ENCODE data around the gene SPATA9. TPM values are rescaled to one million over a fixed set of nuclear protein-coding genes. Genes with fewer than 3 reads are reported as not detected.

The SPATA9 gene
- total and polyA plus RNA-seq, 9 of the 15 experiments (the other 6 are each of a cell fraction or from before 2014, with no cell fraction given), result 0.16 to 5.5 (median 0.39) TPM; not detected in 3

DNA sequence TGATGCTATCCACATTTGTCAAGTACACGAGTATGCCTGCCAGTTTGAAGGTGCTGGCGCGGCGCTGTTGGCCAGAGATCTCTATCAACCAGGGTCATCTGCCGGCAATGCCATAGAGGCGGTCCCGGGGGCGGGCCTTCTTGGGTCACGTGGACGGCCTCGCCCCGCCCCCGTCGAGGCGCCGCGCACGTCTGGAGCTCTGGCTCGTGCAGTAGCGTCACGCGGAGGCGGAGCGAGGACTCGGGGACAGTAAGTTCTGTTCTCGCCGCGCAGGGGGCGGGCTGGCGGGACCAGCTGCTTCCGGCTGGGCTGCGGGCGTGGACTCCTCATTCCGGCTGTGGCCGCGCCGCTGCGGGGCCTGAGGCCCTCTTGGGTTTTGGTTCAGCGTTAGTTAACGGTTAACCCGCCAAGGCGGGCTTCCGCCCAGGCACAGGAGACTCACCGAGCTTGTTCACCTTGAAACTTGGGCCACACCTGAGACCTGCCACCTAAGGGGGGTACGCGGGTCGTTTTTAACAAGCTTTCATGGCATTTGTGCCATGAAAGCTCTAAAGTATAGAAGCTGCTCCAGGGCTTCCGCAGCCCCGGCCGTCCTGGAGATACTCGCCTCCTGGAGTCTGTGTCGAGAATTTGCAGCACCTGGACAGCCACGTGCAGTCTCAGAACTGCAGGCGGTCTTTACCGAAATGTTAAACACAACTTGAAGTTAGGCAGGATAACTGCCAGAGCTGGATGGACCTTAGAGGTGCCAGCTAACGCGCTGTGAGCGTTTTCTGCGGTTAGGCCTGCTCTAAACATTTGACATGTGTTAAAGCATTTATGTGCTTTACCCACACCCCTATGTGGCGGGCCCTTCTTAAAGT is 36.0 kb downstream of the SPATA9 start, which contains the start of gene RFESD (continued):
- TF ChIP-seq, protein P1, sequence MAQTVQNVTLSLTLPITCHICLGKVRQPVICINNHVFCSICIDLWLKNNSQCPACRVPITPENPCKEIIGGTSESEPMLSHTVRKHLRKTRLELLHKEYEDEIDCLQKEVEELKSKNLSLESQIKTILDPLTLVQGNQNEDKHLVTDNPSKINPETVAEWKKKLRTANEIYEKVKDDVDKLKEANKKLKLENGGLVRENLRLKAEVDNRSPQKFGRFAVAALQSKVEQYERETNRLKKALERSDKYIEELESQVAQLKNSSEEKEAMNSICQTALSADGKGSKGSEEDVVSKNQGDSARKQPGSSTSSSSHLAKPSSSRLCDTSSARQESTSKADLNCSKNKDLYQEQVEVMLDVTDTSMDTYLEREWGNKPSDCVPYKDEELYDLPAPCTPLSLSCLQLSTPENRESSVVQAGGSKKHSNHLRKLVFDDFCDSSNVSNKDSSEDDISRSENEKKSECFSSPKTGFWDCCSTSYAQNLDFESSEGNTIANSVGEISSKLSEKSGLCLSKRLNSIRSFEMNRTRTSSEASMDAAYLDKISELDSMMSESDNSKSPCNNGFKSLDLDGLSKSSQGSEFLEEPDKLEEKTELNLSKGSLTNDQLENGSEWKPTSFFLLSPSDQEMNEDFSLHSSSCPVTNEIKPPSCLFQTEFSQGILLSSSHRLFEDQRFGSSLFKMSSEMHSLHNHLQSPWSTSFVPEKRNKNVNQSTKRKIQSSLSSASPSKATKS (CRISPR knock-in tag; IDR thresholded peaks at IDR 0.05), result no peak
- TF ChIP-seq, protein P2, sequence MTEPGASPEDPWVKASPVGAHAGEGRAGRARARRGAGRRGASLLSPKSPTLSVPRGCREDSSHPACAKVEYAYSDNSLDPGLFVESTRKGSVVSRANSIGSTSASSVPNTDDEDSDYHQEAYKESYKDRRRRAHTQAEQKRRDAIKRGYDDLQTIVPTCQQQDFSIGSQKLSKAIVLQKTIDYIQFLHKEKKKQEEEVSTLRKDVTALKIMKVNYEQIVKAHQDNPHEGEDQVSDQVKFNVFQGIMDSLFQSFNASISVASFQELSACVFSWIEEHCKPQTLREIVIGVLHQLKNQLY (CRISPR knock-in tag; conservative IDR thresholded peaks at IDR 0.05), result no peak
- TF ChIP-seq HDAC2 (IDR thresholded peaks at IDR 0.05), result peak; percentile 21; the same call in 1 of the 2 replicates
- no peak for TF ChIP-seq ZNF444 (CRISPR knock-in tag; IDR thresholded peaks at IDR 0.05)
- no peak for TF ChIP-seq ZNF584 (CRISPR knock-in tag; IDR thresholded peaks at IDR 0.05; ENCODE audit: low read depth)
- no peak for TF ChIP-seq ZNF133 (CRISPR knock-in tag; IDR thresholded peaks at IDR 0.05)
- peak; percentile 79; the same call in 1 of the 2 replicates for TF ChIP-seq NR2C1 (IDR thresholded peaks at IDR 0.05)
- TF ChIP-seq NR2C1 (tag; IDR thresholded peaks at IDR 0.05), result no peak; the same call in 1 of the 2 replicates
- TF ChIP-seq MCM2 (IDR thresholded peaks at IDR 0.05; ENCODE audit: low read depth), result no peak
- TF ChIP-seq, protein P3, sequence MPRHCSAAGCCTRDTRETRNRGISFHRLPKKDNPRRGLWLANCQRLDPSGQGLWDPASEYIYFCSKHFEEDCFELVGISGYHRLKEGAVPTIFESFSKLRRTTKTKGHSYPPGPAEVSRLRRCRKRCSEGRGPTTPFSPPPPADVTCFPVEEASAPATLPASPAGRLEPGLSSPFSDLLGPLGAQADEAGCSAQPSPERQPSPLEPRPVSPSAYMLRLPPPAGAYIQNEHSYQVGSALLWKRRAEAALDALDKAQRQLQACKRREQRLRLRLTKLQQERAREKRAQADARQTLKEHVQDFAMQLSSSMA (CRISPR knock-in tag; IDR thresholded peaks at IDR 0.05), result no peak
- TF ChIP-seq ILF3 (IDR thresholded peaks at IDR 0.05; ENCODE audit: borderline replicate concordance), result no peak; the same call in 1 of the 2 replicates
- TF ChIP-seq, protein P4, sequence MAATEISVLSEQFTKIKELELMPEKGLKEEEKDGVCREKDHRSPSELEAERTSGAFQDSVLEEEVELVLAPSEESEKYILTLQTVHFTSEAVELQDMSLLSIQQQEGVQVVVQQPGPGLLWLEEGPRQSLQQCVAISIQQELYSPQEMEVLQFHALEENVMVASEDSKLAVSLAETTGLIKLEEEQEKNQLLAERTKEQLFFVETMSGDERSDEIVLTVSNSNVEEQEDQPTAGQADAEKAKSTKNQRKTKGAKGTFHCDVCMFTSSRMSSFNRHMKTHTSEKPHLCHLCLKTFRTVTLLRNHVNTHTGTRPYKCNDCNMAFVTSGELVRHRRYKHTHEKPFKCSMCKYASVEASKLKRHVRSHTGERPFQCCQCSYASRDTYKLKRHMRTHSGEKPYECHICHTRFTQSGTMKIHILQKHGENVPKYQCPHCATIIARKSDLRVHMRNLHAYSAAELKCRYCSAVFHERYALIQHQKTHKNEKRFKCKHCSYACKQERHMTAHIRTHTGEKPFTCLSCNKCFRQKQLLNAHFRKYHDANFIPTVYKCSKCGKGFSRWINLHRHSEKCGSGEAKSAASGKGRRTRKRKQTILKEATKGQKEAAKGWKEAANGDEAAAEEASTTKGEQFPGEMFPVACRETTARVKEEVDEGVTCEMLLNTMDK (IDR thresholded peaks at IDR 0.05; ENCODE audit: borderline replicate concordance, insufficient read depth, low read depth, low read length, poor library complexity, severe bottlenecking), result peak; percentile 54
- TF ChIP-seq, protein P5, sequence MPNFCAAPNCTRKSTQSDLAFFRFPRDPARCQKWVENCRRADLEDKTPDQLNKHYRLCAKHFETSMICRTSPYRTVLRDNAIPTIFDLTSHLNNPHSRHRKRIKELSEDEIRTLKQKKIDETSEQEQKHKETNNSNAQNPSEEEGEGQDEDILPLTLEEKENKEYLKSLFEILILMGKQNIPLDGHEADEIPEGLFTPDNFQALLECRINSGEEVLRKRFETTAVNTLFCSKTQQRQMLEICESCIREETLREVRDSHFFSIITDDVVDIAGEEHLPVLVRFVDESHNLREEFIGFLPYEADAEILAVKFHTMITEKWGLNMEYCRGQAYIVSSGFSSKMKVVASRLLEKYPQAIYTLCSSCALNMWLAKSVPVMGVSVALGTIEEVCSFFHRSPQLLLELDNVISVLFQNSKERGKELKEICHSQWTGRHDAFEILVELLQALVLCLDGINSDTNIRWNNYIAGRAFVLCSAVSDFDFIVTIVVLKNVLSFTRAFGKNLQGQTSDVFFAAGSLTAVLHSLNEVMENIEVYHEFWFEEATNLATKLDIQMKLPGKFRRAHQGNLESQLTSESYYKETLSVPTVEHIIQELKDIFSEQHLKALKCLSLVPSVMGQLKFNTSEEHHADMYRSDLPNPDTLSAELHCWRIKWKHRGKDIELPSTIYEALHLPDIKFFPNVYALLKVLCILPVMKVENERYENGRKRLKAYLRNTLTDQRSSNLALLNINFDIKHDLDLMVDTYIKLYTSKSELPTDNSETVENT (CRISPR knock-in tag; IDR thresholded peaks at IDR 0.05), result peak; percentile 82
- TF ChIP-seq ZNF140 (CRISPR knock-in tag; IDR thresholded peaks at IDR 0.05), result no peak
- no peak for TF ChIP-seq ARID1B (IDR thresholded peaks at IDR 0.05)
- TF ChIP-seq POLR2AphosphoS5 (IDR thresholded peaks at IDR 0.05; ENCODE audit: control insufficient read depth, insufficient read depth, low read depth, low read length), result peak; percentile 94
- peak; percentile 95 for TF ChIP-seq CCNT2 (IDR thresholded peaks at IDR 0.05; ENCODE audit: borderline replicate concordance, extremely low read depth, insufficient read length, low read depth, low read length)
